ENCODE results near the gene RRM1.

- TF ChIP-seq CTCF (conservative IDR thresholded peaks at IDR 0.05; ENCODE audit: low read depth, low read length): no peak
- no peak for TF ChIP-seq EZH2 (IDR thresholded peaks at IDR 0.05; ENCODE audit: borderline replicate concordance, low read depth, low read length, poor library complexity, severe bottlenecking)
Measured at GRCh38 chr11:4167292-4167691, 72.7 kb downstream of the RRM1 start.

Measured in A673 (cell line).